Activated naive CD8-positive, alpha-beta T cell treated with anti-CD3 and anti-CD28 coated beads for 36 hours (primary cell): Measurements from ENCODE around the gene RTN4R. TPM values are rescaled to one million over a fixed set of nuclear protein-coding genes. Genes with fewer than 3 reads are reported as not detected.
A peak's percentile ranks its signal among the peaks of the same experiment; 100 is the strongest.
"Not testable (repeated sequence)": the region's sequence is repeated elsewhere in the genome, so short reads cannot be mapped to it uniquely, and the experiment has no call there.

ENCODE experiments used
- DNase-seq: peaks from one replicate; pipeline ENCODE4 v3.0.0; 2021
- H3K27ac Mint-ChIP-seq: one replicate; pipeline ENCODE4 v1.8.0; 2022; ENCODE audit warnings: mild to moderate bottlenecking, moderate library complexity, mixed read lengths
- H3K27me3 Mint-ChIP-seq: one replicate; pipeline ENCODE4 v1.8.0; 2022; ENCODE audit warnings: mild to moderate bottlenecking, mixed read lengths
- H3K36me3 Mint-ChIP-seq: one replicate; pipeline ENCODE4 v1.8.0; 2021; ENCODE audit warnings: mild to moderate bottlenecking, mixed read lengths
- H3K4me1 Mint-ChIP-seq: one replicate; pipeline ENCODE4 v1.8.0; 2021; ENCODE audit warnings: mixed read lengths
- H3K4me3 Mint-ChIP-seq: one replicate; pipeline ENCODE4 v1.8.0; 2022; ENCODE audit warnings: mild to moderate bottlenecking, moderate library complexity, mixed read lengths
- H3K9me3 Mint-ChIP-seq: one replicate; pipeline ENCODE4 v1.8.0; 2022; ENCODE audit warnings: mixed read lengths
- total RNA-seq, 2 experiments: library from RNA; stranded (reverse); gene quantifications; one replicate each; pipeline ENCODE4 v1.2.3, GENCODE V29; 2021

Gene RTN4R
- total RNA-seq, 2 experiments from 2014 or later: 3.2 to 3.5 TPM

GRCh38 chr22:20271114-20271994 lies 3.2 kb upstream of the RTN4R start:
- DNase-seq: no peak
- Mint-ChIP-seq H3K9me3 (no peaks in the 10 kb centered on the region), H3K36me3 (no peaks in the 10 kb centered on the region), H3K4me3 (no peak overlapping the region), H3K4me1 (peaks cover 5% of the 10 kb centered on the region), H3K27ac (no peak overlapping the region), H3K27me3 (no peaks in the 10 kb centered on the region)

- H3K4me3 Mint-ChIP-seq, H3K4me1 Mint-ChIP-seq, DNase-seq, H3K27me3 Mint-ChIP-seq, H3K9me3 Mint-ChIP-seq, H3K27ac Mint-ChIP-seq, H3K36me3 Mint-ChIP-seq: not testable (repeated sequence)
These were observed 2.3 kb upstream of the RTN4R start for GRCh38 chr22:20270190-20271113.

- H3K9me3 Mint-ChIP-seq, H3K27ac Mint-ChIP-seq: not testable (repeated sequence)
These were observed 1.6 kb upstream of the RTN4R start for GRCh38 chr22:20269673-20270072.

GRCh38 chr22:20269201-20269600 lies 1.1 kb upstream of the RTN4R start:
- not testable (repeated sequence) for DNase-seq, H3K4me3 Mint-ChIP-seq, H3K9me3 Mint-ChIP-seq, H3K27me3 Mint-ChIP-seq, H3K36me3 Mint-ChIP-seq, H3K27ac Mint-ChIP-seq, H3K4me1 Mint-ChIP-seq

More at GRCh38 chr22:20269673-20270072, 1.6 kb upstream of the RTN4R start:
- H3K36me3 Mint-ChIP-seq, H3K4me1 Mint-ChIP-seq, DNase-seq, H3K27me3 Mint-ChIP-seq, H3K4me3 Mint-ChIP-seq: not testable (repeated sequence)

GRCh38 chr22:20267441-20268278 lies 458 bp downstream of the RTN4R start:
- H3K9me3 Mint-ChIP-seq: no peaks in the 10 kb centered on the region
- H3K36me3 Mint-ChIP-seq: no peaks in the 10 kb centered on the region
- no peak for DNase-seq
- no peak overlapping the region for H3K27ac Mint-ChIP-seq
- peak overlapping the region; percentile 34 for H3K4me3 Mint-ChIP-seq
- peaks cover 5% of the 10 kb centered on the region for H3K4me1 Mint-ChIP-seq
- H3K27me3 Mint-ChIP-seq: no peaks in the 10 kb centered on the region

- not testable (repeated sequence) for H3K27ac Mint-ChIP-seq, H3K4me1 Mint-ChIP-seq
These were observed 1.3 kb downstream of the RTN4R start for GRCh38 chr22:20266667-20267440.

GRCh38 chr22:20265772-20266666 lies 2.1 kb downstream of the RTN4R start:
- H3K4me3 Mint-ChIP-seq, H3K9me3 Mint-ChIP-seq, H3K27ac Mint-ChIP-seq, DNase-seq, H3K27me3 Mint-ChIP-seq, H3K4me1 Mint-ChIP-seq, H3K36me3 Mint-ChIP-seq: not testable (repeated sequence)

More at GRCh38 chr22:20266667-20267440, 1.3 kb downstream of the RTN4R start:
- peak overlapping the region; percentile 34 for H3K4me3 Mint-ChIP-seq
- H3K27me3 Mint-ChIP-seq, DNase-seq, H3K36me3 Mint-ChIP-seq, H3K9me3 Mint-ChIP-seq: not testable (repeated sequence)

- no peak overlapping the region for H3K4me3 Mint-ChIP-seq
- no peaks in the 10 kb centered on the region for H3K9me3 Mint-ChIP-seq
- no peaks in the 10 kb centered on the region for H3K36me3 Mint-ChIP-seq
- no peaks in the 10 kb centered on the region for H3K27me3 Mint-ChIP-seq
- H3K27ac Mint-ChIP-seq: no peak overlapping the region
- peaks cover 5% of the 10 kb centered on the region for H3K4me1 Mint-ChIP-seq
- no peak for DNase-seq
These were observed 3.3 kb downstream of the RTN4R start for GRCh38 chr22:20264614-20265452.

- H3K9me3 Mint-ChIP-seq, H3K4me1 Mint-ChIP-seq, H3K4me3 Mint-ChIP-seq, H3K36me3 Mint-ChIP-seq, H3K27ac Mint-ChIP-seq, H3K27me3 Mint-ChIP-seq, DNase-seq: not testable (repeated sequence)
These were observed 4.5 kb downstream of the RTN4R start for GRCh38 chr22:20263404-20264281.

GRCh38 chr22:20262582-20263147 lies 5.5 kb downstream of the RTN4R start:
- H3K4me3 Mint-ChIP-seq: no peak overlapping the region
- H3K27me3 Mint-ChIP-seq: no peaks in the 10 kb centered on the region
- no peak for DNase-seq
- H3K9me3 Mint-ChIP-seq: no peaks in the 10 kb centered on the region
- no peak overlapping the region for H3K27ac Mint-ChIP-seq
- no peaks in the 10 kb centered on the region for H3K36me3 Mint-ChIP-seq
- H3K4me1 Mint-ChIP-seq: peaks cover 3% of the 10 kb centered on the region

- DNase-seq: no peak
- Mint-ChIP-seq H3K9me3 (no peaks in the 10 kb centered on the region), H3K4me3 (no peak overlapping the region), H3K27ac (no peak overlapping the region), H3K27me3 (no peaks in the 10 kb centered on the region), H3K4me1 (peaks cover 3% of the 10 kb centered on the region), H3K36me3 (no peaks in the 10 kb centered on the region)
These were observed 6.1 kb downstream of the RTN4R start for GRCh38 chr22:20261848-20262581.
